NB4 (cell line): ENCODE data around the gene PHLDA3.

Source experiments
- CTCF ChIP-seq: IDR thresholded peaks from one replicate; pipeline ENCODE4 v1.5.1; 2012; ENCODE audit warnings: low read depth, low read length
- MAX ChIP-seq: IDR thresholded peaks from 2 replicates; pipeline ENCODE4 v1.6.1; 2011; ENCODE audit warnings: low read depth, low read length
- MYC ChIP-seq: IDR thresholded peaks from 2 replicates; pipeline ENCODE4 v1.6.1; 2011; ENCODE audit warnings: low read depth, low read length
- POLR2A ChIP-seq: IDR thresholded peaks from 2 replicates; pipeline ENCODE4 v1.6.1; 2011; ENCODE audit warnings: mild to moderate bottlenecking; ENCODE audit not compliant: insufficient read length; ENCODE audit errors: extremely low read depth

GRCh38 chr1:201473296-201473695, 4.3 kb upstream of the PHLDA3 start:
- TF ChIP-seq CTCF: no peak
- no peak for TF ChIP-seq POLR2A
- no peak for TF ChIP-seq MAX
- no peak for TF ChIP-seq MYC
